Activated CD4-positive, alpha-beta T cell treated with anti-CD3 and anti-CD28 coated beads, Interleukin-2, amount 10 ng/mL, durations not matched to agents 7 days and 5 days (primary cell): ENCODE data around the gene LY6G6D. TPM values are rescaled to one million over a fixed set of nuclear protein-coding genes. Genes with fewer than 3 reads are reported as not detected.

ENCODE experiments used
- CTCF ChIA-PET: fragments of 350-600 bp; sonication (Branson Sonifier 250); formaldehyde crosslinking; loops from one replicate; lab custom pipeline; 2021; ENCODE audit warnings: antibody characterized with exemption; lab: Charles Lee
- POLR2A ChIA-PET: fragments of 350-600 bp; sonication (Branson Sonifier 250); formaldehyde crosslinking; loops from one replicate; lab custom pipeline; 2021; ENCODE audit warnings: antibody characterized with exemption; lab: Charles Lee
- DNase-seq: peaks from one replicate; pipeline ENCODE4 v3.0.0-alpha.2; 2020
- H3K27ac Mint-ChIP-seq: one replicate; pipeline ENCODE4 v1.8.0; 2021; ENCODE audit warnings: mild to moderate bottlenecking, moderate library complexity, mixed read lengths
- H3K27me3 Mint-ChIP-seq: one replicate; pipeline ENCODE4 v1.8.0; 2021; ENCODE audit warnings: mixed read lengths
- H3K36me3 Mint-ChIP-seq: one replicate; pipeline ENCODE4 v1.8.0; 2021; ENCODE audit warnings: low read depth, mixed read lengths
- H3K4me1 Mint-ChIP-seq: one replicate; pipeline ENCODE4 v1.8.0; 2021; ENCODE audit warnings: mixed read lengths
- H3K4me3 Mint-ChIP-seq: one replicate; pipeline ENCODE4 v1.8.0; 2021; ENCODE audit warnings: mild to moderate bottlenecking, moderate library complexity, mixed read lengths
- H3K9me3 Mint-ChIP-seq: one replicate; pipeline ENCODE4 v1.8.0; 2021; ENCODE audit warnings: mixed read lengths
- total RNA-seq, 2 experiments: library from RNA; stranded (reverse); gene quantifications; one replicate each; pipeline ENCODE4 v1.2.3, GENCODE V29; 2021

LY6G6D gene
- total RNA-seq, 2 experiments from 2014 or later = not detected

DNA sequence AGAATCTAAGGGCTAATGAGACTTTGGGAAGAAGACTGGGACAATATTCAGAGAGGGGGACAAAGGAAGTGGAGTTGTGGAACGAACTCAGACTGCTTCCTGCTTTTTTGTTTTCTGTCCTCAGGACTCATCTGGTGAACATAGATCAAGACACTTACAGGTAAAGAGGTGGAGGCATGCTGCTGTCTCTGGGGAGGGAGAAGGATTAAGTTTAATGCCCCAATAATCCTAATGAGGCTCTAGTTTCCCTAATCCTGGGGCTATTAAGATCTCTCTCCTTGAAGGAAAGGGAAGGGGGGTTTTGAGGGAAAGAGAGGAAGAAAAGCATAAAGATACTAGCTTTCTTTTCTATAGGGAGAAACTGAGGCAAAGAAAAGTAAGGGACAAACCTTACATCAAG, 29.3 kb downstream of the LY6G6D start:
- H3K9me3 Mint-ChIP-seq = no peaks in the 10 kb centered on the region
- no peak for DNase-seq
- H3K36me3 Mint-ChIP-seq = peaks cover 42% of the 10 kb centered on the region
- H3K27ac Mint-ChIP-seq = no peak overlapping the region
- H3K27me3 Mint-ChIP-seq = no peaks in the 10 kb centered on the region
- ChIA-PET POLR2A (no interaction called here), CTCF (interaction anchor here (1.8 kb wide), 1 partner anchor 16 kb away, joined by 4 read pairs; no protein-coding TSS in a partner anchor)
- peaks cover 32% of the 10 kb centered on the region for H3K4me1 Mint-ChIP-seq
- H3K4me3 Mint-ChIP-seq = no peak overlapping the region

DNA sequence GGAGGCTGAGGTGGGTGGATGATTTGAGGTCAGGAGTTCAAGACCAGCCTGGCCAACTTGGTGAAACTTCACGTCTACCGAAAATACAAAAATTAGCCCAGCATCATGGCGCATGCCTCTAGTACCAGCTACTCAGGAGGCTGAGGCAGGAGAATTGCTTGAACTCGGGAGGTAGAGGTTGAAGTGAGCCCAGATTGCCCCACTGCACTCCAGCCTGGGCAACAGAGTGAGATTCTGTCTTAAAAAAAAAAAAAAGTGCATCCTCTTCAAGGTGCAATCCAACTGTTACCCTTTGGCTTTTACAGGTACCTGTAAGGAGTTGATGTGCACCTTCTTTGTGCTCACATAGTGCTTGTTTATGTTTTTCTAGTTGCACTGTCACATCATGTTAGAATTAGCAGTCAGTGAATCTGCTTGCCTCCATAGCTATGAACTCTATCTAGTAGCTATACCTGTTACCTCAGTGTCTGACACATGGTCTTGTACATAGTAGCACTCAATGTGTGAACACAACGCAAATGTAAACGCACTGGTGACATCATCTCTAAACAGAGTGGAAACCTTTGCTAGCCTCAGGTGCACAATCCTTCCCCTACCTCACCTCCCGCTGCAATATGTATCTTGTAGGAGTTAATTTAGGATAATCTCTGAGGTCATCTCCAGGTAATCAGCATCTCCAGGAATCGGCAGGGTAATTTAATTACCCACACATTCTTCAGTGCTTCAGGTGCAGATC, 34.3 kb downstream of the LY6G6D start:
- H3K4me1 Mint-ChIP-seq = peaks cover 6% of the 10 kb centered on the region
- no peak overlapping the region for H3K27ac Mint-ChIP-seq
- no peaks in the 10 kb centered on the region for H3K9me3 Mint-ChIP-seq
- CTCF ChIA-PET = interaction anchor here (0.6 to 2.3 kb wide), 3 partner anchors 12 to 174 kb away, joined by 3 to 8 read pairs (median 6); no protein-coding TSS in a partner anchor
- H3K4me3 Mint-ChIP-seq = no peak overlapping the region
- DNase-seq = no peak
- POLR2A ChIA-PET = no interaction called here
- H3K36me3 Mint-ChIP-seq = peaks cover 17% of the 10 kb centered on the region
- H3K27me3 Mint-ChIP-seq = no peaks in the 10 kb centered on the region

DNA sequence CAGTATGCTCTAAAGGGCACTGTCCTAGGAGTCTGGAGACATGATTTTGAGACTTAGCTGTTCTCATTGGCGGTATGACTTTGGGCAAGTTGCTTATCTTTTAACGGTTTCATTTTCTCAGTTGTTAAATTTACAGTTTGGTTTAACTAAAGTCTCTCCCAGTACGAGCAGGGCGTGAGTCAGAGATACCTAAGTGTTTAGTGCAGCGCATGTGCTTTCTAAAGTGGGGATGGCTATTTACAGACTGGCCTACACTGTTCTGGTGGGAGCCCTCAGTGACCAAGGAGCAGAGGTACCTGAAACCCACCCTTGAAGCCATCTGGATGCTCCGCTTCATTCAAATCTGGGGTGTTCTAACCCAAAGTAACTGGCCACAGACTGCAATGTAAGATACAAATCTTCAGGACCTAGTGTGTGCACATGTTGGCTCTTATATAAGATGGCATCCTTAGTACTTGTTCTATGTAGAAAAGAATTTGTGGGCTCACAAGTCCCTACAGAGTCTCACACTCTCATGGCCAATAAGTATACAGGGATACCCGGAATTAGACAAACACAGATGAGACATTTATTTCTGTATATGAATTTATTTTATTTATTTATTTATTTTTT, 35.4 kb downstream of the LY6G6D start:
- H3K4me3 Mint-ChIP-seq = no peak overlapping the region
- H3K27me3 Mint-ChIP-seq = no peaks in the 10 kb centered on the region
- H3K36me3 Mint-ChIP-seq = peaks cover 11% of the 10 kb centered on the region
- no peaks in the 10 kb centered on the region for H3K9me3 Mint-ChIP-seq
- ChIA-PET CTCF (interaction anchor here (0.6 to 2.3 kb wide), 4 partner anchors 13 to 476 kb away, joined by 3 to 8 read pairs (median 4); no protein-coding TSS in a partner anchor), POLR2A (no interaction called here)
- no peak overlapping the region for H3K27ac Mint-ChIP-seq
- H3K4me1 Mint-ChIP-seq = no peaks in the 10 kb centered on the region
- DNase-seq = no peak

DNA sequence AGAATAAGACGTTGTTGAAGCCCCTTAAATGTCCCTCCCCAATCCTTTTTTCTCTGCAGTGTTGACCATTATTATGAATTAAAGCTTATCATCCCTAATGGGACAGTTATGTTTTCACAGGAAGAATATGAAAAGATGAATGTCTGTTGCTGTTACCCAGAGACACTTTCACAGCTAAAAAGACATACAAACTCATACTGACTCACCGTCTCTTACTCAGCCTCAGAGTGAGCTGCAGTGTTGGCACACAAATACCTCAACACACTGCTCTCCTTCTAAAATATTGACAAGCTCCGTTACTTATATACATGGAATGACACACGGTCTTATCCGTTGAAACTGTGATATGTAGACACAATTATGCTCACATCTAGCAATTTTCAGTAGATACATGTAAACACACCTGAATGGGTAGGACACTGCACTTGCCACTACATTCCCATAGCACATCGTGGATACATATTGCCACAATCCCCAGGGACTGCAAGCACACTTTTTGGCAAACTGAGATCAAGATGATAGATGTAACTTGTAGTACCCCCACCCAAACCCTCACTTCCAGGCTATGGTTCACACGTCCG, 37.7 kb downstream of the LY6G6D start:
- no peaks in the 10 kb centered on the region for H3K4me1 Mint-ChIP-seq
- H3K9me3 Mint-ChIP-seq = no peaks in the 10 kb centered on the region
- no peak overlapping the region for H3K27ac Mint-ChIP-seq
- ChIA-PET CTCF (interaction anchor here (0.5 to 1.8 kb wide), 5 partner anchors 18 to 78 kb away, joined by 3 to 10 read pairs (median 4); no protein-coding TSS in a partner anchor), POLR2A (interaction anchor here (0.6 kb wide), 1 partner anchor 75 kb away, joined by 4 read pairs; no protein-coding TSS in a partner anchor)
- peaks cover 5% of the 10 kb centered on the region for H3K36me3 Mint-ChIP-seq
- no peak overlapping the region for H3K4me3 Mint-ChIP-seq
- no peak for DNase-seq
- no peaks in the 10 kb centered on the region for H3K27me3 Mint-ChIP-seq

DNA sequence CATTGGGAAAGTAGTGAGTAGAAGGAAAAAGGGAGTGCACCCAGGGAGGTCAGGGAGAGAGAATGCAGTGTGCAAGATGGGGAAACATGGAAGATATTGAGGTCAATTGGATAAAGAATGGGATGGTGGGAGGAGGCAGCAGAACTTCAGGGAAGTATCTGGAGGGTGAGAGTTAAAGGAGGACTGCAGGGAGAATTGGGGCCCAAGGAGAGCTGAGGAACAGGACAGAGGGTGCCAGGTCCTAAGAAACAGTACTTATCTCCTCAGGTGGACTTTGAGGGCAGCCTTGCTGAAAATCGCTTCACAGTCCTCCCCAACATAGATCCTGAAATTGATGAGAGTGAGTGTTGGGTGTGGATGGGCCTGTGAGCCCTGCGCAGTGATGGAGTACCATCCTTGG, 43.1 kb downstream of the LY6G6D start:
- Mint-ChIP-seq H3K4me1 (peaks cover 8% of the 10 kb centered on the region), H3K9me3 (no peaks in the 10 kb centered on the region), H3K27me3 (no peaks in the 10 kb centered on the region), H3K36me3 (peaks cover 14% of the 10 kb centered on the region), H3K27ac (no peak overlapping the region), H3K4me3 (no peak overlapping the region)
- DNase-seq = no peak
- POLR2A ChIA-PET = no interaction called here
- CTCF ChIA-PET = interaction anchor here (5.1 kb wide), 1 partner anchor 11 kb away, joined by 30 read pairs; no protein-coding TSS in a partner anchor

DNA sequence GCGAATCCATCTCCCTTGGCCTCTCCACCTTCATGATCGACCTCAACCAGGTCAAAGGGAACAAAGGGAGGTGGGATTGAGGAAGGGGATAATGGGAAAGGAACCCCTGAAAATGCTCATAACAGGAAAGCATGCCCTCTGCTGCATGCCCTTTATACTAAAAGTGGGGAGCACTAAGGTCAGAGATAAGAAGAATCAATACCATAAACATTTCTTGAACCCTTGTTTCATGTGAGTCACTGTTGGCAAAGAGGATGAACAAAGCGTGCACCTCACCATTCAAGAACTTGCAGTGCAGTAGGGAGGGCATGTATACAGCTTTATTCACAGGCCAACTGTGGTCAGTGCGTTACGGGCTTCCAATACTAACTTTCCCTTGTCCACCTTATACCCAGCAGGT, 45.6 kb downstream of the LY6G6D start:
- DNase-seq = no peak
- H3K4me3 Mint-ChIP-seq = no peak overlapping the region
- H3K27ac Mint-ChIP-seq = no peak overlapping the region
- H3K4me1 Mint-ChIP-seq = peaks cover 18% of the 10 kb centered on the region
- CTCF ChIA-PET = interaction anchor here (1.4 to 5.1 kb wide), 3 partner anchors 9 to 21 kb away, joined by 4 to 30 read pairs (median 5); partner anchors contain the start of gene MSH5
- POLR2A ChIA-PET = no interaction called here
- H3K36me3 Mint-ChIP-seq = peaks cover 20% of the 10 kb centered on the region
- no peaks in the 10 kb centered on the region for H3K9me3 Mint-ChIP-seq
- H3K27me3 Mint-ChIP-seq = no peaks in the 10 kb centered on the region

DNA sequence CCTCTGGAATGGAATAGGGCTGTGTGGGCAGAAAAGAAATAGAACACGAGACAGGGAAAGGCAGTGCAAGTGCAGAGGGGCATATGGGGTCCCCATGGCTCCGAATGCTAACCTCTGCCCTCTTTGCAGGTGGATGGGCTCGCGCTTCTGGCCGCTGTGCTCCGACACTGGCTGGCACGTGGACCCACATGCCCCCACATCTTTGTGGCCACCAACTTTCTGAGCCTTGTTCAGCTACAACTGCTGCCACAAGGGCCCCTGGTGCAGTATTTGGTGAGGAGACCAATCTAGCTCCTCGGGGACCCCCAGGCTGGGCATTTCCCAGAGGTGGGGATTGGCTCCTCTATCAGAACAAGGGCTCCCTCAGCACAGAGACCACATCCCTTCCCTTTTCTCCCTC, 46.2 kb downstream of the LY6G6D start:
- DNase-seq = no peak
- H3K27me3 Mint-ChIP-seq = no peaks in the 10 kb centered on the region
- no peaks in the 10 kb centered on the region for H3K9me3 Mint-ChIP-seq
- H3K4me1 Mint-ChIP-seq = peaks cover 18% of the 10 kb centered on the region
- peaks cover 20% of the 10 kb centered on the region for H3K36me3 Mint-ChIP-seq
- POLR2A ChIA-PET = no interaction called here
- no peak overlapping the region for H3K4me3 Mint-ChIP-seq
- H3K27ac Mint-ChIP-seq = no peak overlapping the region
- CTCF ChIA-PET = interaction anchor here (1.4 kb wide), 1 partner anchor 22 kb away, joined by 5 read pairs; the partner anchor contains the start of gene MSH5

DNA sequence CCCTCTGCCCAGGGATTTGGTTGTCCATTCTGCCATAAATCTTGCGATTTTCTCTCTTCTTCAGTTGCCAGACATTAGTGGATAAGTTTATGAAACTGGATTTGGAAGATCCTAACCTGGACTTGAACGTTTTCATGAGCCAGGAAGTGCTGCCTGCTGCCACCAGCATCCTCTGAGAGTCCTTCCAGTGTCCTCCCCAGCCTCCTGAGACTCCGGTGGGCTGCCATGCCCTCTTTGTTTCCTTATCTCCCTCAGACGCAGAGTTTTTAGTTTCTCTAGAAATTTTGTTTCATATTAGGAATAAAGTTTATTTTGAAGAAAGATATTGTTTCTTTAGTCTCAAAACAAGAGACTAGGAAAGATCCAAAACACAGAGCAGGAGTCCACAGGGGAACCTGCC, 47.2 kb downstream of the LY6G6D start, which contains the start of gene SAPCD1:
Gene SAPCD1, plus strand, starts transcription at position 301 of the 400 bp plus-strand sequence. CDS start 399 bp downstream, outside the sequence.
- POLR2A ChIA-PET = no interaction called here
- peaks cover 18% of the 10 kb centered on the region for H3K4me1 Mint-ChIP-seq
- H3K4me3 Mint-ChIP-seq = no peak within 1 kb of the TSS
- CTCF ChIA-PET = interaction anchor here (1.4 kb wide), 1 partner anchor 23 kb away, joined by 5 read pairs; the partner anchor contains the start of gene MSH5
- no peaks in the 10 kb centered on the region for H3K9me3 Mint-ChIP-seq
- H3K36me3 Mint-ChIP-seq = peaks cover 20% of the 10 kb centered on the region
- peak within 1 kb of the TSS; percentile 76 for H3K27ac Mint-ChIP-seq
- no peaks in the 10 kb centered on the region for H3K27me3 Mint-ChIP-seq
- DNase-seq = no peak

DNA sequence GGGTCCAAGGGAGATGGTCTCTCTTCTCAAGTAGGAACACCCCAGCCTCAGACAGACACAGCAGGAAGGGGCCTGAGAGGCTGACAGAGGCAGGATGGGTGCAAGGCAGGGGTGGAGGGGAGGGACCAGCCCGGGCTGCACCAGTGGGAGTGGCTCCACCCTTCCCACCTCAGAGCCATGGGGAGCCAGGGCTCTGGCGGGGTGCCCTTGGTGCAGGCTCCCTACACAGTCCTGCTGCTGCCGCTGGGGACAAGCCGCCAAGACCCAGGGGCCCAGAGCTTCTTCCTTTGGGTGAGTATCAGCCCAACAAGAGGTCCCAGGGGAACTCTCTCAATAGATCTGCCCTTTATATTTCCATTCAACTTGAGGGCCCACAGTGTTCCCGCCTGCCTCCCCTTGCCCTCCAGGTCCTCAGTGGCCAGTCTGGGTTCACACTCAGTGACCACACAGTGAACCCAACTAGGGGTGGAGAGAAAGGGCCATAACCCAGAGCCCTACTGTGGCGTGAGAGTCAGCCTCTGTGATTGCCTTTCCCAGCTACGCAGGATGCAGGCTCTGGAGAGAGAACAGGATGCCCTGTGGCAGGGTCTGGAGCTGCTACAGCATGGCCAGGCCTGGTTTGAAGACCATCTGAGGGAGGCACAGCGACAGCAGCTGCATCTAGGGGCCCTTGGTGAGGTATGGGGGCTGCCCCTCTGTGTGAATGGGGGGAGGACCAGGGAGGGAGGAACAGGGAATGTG, 47.9 kb downstream of the LY6G6D start:
- Mint-ChIP-seq H3K4me1 (peaks cover 21% of the 10 kb centered on the region), H3K4me3 (no peak overlapping the region), H3K27ac (peak overlapping the region; percentile 76), H3K36me3 (peaks cover 21% of the 10 kb centered on the region), H3K27me3 (no peaks in the 10 kb centered on the region), H3K9me3 (no peaks in the 10 kb centered on the region)
- ChIA-PET POLR2A (no interaction called here), CTCF (interaction anchor here (0.6 kb wide), 1 partner anchor 9 kb away, joined by 4 read pairs; no protein-coding TSS in a partner anchor)
- DNase-seq = no peak

DNA sequence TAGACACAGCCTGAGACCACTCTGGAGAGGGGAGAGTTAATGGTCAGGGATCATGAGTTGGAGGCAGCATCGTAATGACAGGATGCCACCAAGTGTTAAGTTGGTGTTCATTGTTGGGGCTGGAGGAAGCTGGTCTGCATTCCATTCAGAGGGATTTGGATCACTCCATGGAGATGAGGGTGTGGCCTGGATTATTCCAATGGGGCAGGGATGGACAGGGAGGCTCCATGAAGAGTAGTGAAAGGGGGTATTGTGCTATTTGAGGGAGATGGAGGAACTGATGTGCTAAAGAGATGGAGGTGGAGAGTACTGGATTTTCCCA, 48.4 kb downstream of the LY6G6D start:
- peaks cover 26% of the 10 kb centered on the region for H3K4me1 Mint-ChIP-seq
- H3K27me3 Mint-ChIP-seq = no peaks in the 10 kb centered on the region
- ChIA-PET CTCF (no interaction called here), POLR2A (no interaction called here)
- no peak overlapping the region for H3K4me3 Mint-ChIP-seq
- peak overlapping the region; percentile 76 for H3K27ac Mint-ChIP-seq
- H3K36me3 Mint-ChIP-seq = peaks cover 21% of the 10 kb centered on the region
- DNase-seq = no peak
- H3K9me3 Mint-ChIP-seq = no peaks in the 10 kb centered on the region

DNA sequence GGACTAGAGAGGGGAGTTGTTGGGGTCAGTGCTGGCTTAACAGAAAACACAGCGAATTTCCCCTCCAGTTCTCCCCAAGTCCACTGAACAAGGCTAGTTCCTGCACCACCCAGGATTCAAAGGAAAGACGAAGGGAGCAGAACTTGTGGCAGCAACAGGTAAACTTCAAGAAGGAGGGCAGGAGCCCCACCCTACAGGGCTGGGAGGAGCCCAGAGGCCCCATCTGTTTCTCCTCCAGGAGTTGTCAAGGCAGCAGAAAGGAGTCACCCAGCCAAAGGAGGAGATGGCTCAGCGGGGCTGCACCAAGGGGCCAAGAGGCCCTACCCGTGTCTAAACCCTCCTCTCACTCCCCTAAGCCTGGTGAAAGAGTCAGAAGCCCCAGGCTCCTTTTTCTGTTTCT, 49.0 kb downstream of the LY6G6D start:
- no peak overlapping the region for H3K4me3 Mint-ChIP-seq
- H3K9me3 Mint-ChIP-seq = no peaks in the 10 kb centered on the region
- ChIA-PET CTCF (no interaction called here), POLR2A (no interaction called here)
- peaks cover 16% of the 10 kb centered on the region for H3K36me3 Mint-ChIP-seq
- no peaks in the 10 kb centered on the region for H3K27me3 Mint-ChIP-seq
- H3K27ac Mint-ChIP-seq = peak overlapping the region; percentile 76
- peaks cover 29% of the 10 kb centered on the region for H3K4me1 Mint-ChIP-seq
- DNase-seq = no peak

DNA sequence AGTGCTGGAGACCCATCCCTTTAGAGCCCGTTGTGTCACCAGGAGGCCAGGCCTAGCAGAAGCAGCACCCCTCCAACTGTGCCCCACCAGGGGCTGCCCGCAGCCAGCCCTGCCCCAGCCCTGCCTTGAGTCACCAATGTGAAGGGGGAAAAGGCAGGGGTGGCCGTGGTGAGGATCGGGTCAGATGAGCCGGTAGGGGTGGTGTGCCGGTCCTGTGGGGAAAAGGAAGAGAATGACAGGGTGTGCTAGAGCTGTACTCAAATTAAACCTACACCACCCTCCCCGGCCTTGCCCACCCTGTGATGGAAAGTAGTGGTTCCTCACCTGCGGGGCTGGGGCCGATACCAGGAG, 50.4 kb downstream of the LY6G6D start:
- POLR2A ChIA-PET = no interaction called here
- no peak for DNase-seq
- no peaks in the 10 kb centered on the region for H3K27me3 Mint-ChIP-seq
- CTCF ChIA-PET = interaction anchor here (1.3 kb wide), 1 partner anchor 9 kb away, joined by 7 read pairs; no protein-coding TSS in a partner anchor
- no peak overlapping the region for H3K27ac Mint-ChIP-seq
- no peaks in the 10 kb centered on the region for H3K9me3 Mint-ChIP-seq
- peaks cover 33% of the 10 kb centered on the region for H3K4me1 Mint-ChIP-seq
- no peak overlapping the region for H3K4me3 Mint-ChIP-seq
- peaks cover 11% of the 10 kb centered on the region for H3K36me3 Mint-ChIP-seq
